Measurements from ENCODE around the gene ABO. TPM values are rescaled to one million over a fixed set of nuclear protein-coding genes. Genes with fewer than 3 reads are reported as not detected.
"Not testable (repeated sequence)": the region's sequence is repeated elsewhere in the genome, so short reads cannot be mapped to it uniquely, and the experiment has no call there.

ABO gene
- polyA plus RNA-seq, 3 donors from 2014 or later, result 0.03 TPM; not detected in 2

- Mint-ChIP-seq H3K4me1 (peaks cover 0 to 5% of the 10 kb centered on the region in 2 donors), H3K27me3 (ENCODE audit: low read depth in 3 of 3) (peaks cover 0 to 3% (median 0%) of the 10 kb centered on the region in 3 donors), H3K4me3 (no peak overlapping the region), H3K36me3 (no peaks in the 10 kb centered on the region), H3K27ac (no peak overlapping the region), H3K9me3 (no peaks in the 10 kb centered on the region)
- no peak for DNase-seq
These were observed 20.5 kb downstream of the ABO start for GRCh38 chr9:133254471-133254870.

GRCh38 chr9:133253268-133253667 is 21.7 kb downstream of the ABO start:
- Mint-ChIP-seq H3K27ac (no peak overlapping the region), H3K4me1 (peaks cover 0 to 5% of the 10 kb centered on the region in 2 donors), H3K4me3 (no peak overlapping the region), H3K36me3 (no peaks in the 10 kb centered on the region), H3K9me3 (no peaks in the 10 kb centered on the region), H3K27me3 (ENCODE audit: low read depth in 3 of 3) (peaks cover 0 to 3% (median 2%) of the 10 kb centered on the region in 3 donors)
- no peak for DNase-seq

DNA sequence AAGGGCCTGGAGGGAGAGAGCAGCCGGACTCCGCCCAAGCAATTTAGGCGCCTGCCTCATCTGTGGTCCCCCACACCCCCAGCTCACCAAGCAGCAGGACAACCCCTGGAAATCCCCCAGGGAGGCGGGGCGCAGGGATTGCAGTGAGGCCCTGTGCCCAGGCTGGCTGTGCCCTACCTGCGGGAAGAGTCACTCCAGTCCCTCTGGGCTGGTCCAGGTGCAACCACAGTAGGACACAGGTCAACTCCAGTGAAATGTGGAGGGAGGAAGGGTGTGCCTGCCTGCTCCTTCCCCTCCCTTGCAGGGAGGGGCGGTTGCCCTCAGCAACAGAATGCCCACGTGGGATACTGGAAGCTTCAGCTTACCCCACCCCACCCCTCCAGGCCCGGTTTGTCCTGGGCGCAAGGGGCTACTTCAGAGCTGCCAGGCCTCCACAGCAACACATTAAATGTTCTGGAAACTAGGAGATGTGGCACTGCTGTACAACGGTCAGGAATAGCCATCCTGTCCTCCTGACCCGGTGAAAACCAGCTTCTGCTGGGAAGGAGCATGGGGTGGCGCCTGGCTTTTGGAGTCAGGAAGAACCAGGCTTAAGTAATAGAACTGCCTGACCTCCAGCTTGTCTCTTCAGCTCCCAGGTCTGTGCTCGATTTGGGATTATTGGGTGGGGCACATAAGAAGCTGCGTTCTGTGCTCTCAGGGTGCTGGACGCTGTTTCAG is 22.5 kb downstream of the ABO start:
- no peaks in the 10 kb centered on the region for H3K9me3 Mint-ChIP-seq
- H3K27me3 Mint-ChIP-seq (ENCODE audit: low read depth in 3 of 3), result peaks cover 0 to 7% (median 2%) of the 10 kb centered on the region in 3 donors
- peaks cover 0 to 5% of the 10 kb centered on the region in 2 donors for H3K4me1 Mint-ChIP-seq
- DNase-seq, result no peak
- no peak overlapping the region for H3K27ac Mint-ChIP-seq
- H3K4me3 Mint-ChIP-seq, result no peak overlapping the region
- no peaks in the 10 kb centered on the region for H3K36me3 Mint-ChIP-seq

DNA sequence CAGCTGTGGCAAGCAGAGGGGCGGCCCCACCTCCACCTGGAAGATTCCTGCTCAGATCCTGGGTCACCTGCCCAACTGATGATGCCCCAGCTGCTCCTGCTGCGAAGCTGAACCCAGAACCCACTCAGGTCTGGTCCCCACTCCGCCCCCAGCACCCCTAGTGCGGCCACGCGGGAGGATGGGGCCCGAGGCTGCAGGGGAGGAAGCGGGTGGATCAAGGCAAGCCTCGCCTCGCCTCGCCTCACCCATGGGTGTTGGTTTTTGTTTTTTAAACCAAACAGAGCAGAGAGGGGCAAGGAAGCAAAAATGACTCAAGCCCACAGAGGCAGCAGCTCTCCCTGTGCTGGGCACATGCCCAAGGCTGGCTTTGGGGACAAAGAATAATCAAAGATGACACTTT is 23.2 kb downstream of the ABO start:
- no peak overlapping the region for H3K27ac Mint-ChIP-seq
- no peaks in the 10 kb centered on the region for H3K36me3 Mint-ChIP-seq
- DNase-seq, result no peak
- no peaks in the 10 kb centered on the region for H3K9me3 Mint-ChIP-seq
- peaks cover 0 to 3% of the 10 kb centered on the region in 2 donors for H3K4me1 Mint-ChIP-seq
- peaks cover 0 to 7% (median 2%) of the 10 kb centered on the region in 3 donors for H3K27me3 Mint-ChIP-seq (ENCODE audit: low read depth in 3 of 3)
- no peak overlapping the region for H3K4me3 Mint-ChIP-seq

- not testable (repeated sequence) for H3K27ac Mint-ChIP-seq; H3K36me3 Mint-ChIP-seq; DNase-seq; H3K9me3 Mint-ChIP-seq; H3K27me3 Mint-ChIP-seq (ENCODE audit: low read depth in 3 of 3); H3K4me1 Mint-ChIP-seq; H3K4me3 Mint-ChIP-seq
These were observed 23.8 kb downstream of the ABO start for GRCh38 chr9:133251221-133251620.

GRCh38 chr9:133250741-133251170 is 24.2 kb downstream of the ABO start:
- H3K9me3 Mint-ChIP-seq, result no peaks in the 10 kb centered on the region
- H3K27me3 Mint-ChIP-seq (ENCODE audit: low read depth in 3 of 3), result peaks cover 2 to 7% (median 3%) of the 10 kb centered on the region in 3 donors
- DNase-seq, result no peak
- no peak overlapping the region for H3K4me3 Mint-ChIP-seq
- no peak overlapping the region for H3K27ac Mint-ChIP-seq
- no peaks in the 10 kb centered on the region for H3K4me1 Mint-ChIP-seq
- H3K36me3 Mint-ChIP-seq, result no peaks in the 10 kb centered on the region

GRCh38 chr9:133249337-133249736 is 25.7 kb downstream of the ABO start:
- H3K27ac Mint-ChIP-seq, result no peak overlapping the region
- DNase-seq, result no peak
- no peaks in the 10 kb centered on the region for H3K4me1 Mint-ChIP-seq
- H3K4me3 Mint-ChIP-seq, result no peak overlapping the region
- H3K36me3 Mint-ChIP-seq, result no peaks in the 10 kb centered on the region
- peaks cover 2 to 12% (median 3%) of the 10 kb centered on the region in 3 donors for H3K27me3 Mint-ChIP-seq (ENCODE audit: low read depth in 3 of 3)
- no peaks in the 10 kb centered on the region for H3K9me3 Mint-ChIP-seq

DNA sequence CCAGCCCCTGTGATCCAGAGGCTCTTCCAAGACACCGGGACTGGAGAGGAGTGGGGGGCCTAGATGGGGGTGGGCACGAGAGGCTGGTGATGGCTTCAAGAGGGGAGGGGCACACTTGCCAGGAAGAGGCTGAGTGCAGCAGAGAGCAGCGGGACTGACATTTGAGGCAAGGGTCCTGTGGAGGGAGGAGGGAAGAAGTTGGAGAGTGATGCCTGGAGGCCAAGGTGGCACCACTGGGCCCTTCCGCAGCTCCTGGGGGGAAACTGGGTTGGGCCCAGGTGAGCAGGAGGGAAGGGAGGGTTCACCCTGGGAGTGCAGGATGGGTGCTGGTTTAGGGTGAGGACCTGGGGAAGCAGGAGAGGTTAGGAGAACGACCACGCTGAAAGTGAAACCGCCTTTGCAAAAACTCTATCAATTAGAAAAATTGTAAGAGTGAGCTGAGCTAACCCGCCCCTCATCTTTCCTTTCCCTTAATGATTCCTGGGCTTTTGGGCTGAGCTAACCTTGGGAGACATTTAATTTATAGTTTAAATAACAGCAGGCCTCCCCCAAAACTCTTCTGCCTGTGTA is 26.2 kb downstream of the ABO start:
- no peaks in the 10 kb centered on the region for H3K9me3 Mint-ChIP-seq
- no peak overlapping the region for H3K27ac Mint-ChIP-seq
- H3K4me3 Mint-ChIP-seq, result no peak overlapping the region
- H3K36me3 Mint-ChIP-seq, result no peaks in the 10 kb centered on the region
- no peak for DNase-seq
- peaks cover 2 to 14% (median 3%) of the 10 kb centered on the region in 3 donors for H3K27me3 Mint-ChIP-seq (ENCODE audit: low read depth in 3 of 3)
- H3K4me1 Mint-ChIP-seq, result no peaks in the 10 kb centered on the region

DNA sequence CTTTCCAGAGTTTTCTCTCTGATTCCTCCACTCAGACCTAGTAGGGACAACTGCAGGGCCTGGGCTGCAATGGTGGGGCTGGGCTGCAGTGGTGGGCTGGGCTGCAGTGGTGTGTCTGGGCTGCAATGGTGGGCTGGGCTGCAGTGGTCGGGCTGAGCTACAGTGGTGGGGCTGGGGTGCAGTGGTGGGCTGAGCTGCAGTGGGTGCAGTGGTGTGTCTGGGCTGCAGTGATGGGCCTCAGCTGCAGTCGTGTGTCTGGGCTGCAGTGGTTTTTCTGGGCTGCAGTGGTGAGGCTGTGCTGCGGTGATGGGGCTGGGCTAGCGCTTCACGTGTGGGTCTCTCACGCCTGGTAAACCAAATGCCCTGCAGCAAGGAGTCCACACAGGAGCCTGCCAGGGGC is 27.4 kb downstream of the ABO start:
- DNase-seq, result no peak
- Mint-ChIP-seq H3K27me3 (ENCODE audit: low read depth in 3 of 3) (peaks cover 2 to 19% (median 3%) of the 10 kb centered on the region in 3 donors), H3K4me1 (no peaks in the 10 kb centered on the region), H3K36me3 (no peaks in the 10 kb centered on the region), H3K27ac (no peak overlapping the region), H3K4me3 (no peak overlapping the region), H3K9me3 (no peaks in the 10 kb centered on the region)

GRCh38 chr9:133246991-133247390 is 28.0 kb downstream of the ABO start:
- H3K27ac Mint-ChIP-seq, result no peak overlapping the region
- no peak for DNase-seq
- H3K36me3 Mint-ChIP-seq, result no peaks in the 10 kb centered on the region
- H3K9me3 Mint-ChIP-seq, result no peaks in the 10 kb centered on the region
- no peak overlapping the region for H3K4me3 Mint-ChIP-seq
- H3K4me1 Mint-ChIP-seq, result no peaks in the 10 kb centered on the region
- H3K27me3 Mint-ChIP-seq (ENCODE audit: low read depth in 3 of 3), result peaks cover 2 to 19% (median 3%) of the 10 kb centered on the region in 3 donors

- DNase-seq, result no peak
- Mint-ChIP-seq H3K27ac (no peak overlapping the region), H3K4me1 (no peaks in the 10 kb centered on the region), H3K4me3 (no peak overlapping the region), H3K36me3 (no peaks in the 10 kb centered on the region), H3K27me3 (ENCODE audit: low read depth in 3 of 3) (peaks cover 2 to 19% (median 3%) of the 10 kb centered on the region in 3 donors), H3K9me3 (no peaks in the 10 kb centered on the region)
These were observed 28.4 kb downstream of the ABO start for GRCh38 chr9:133246562-133246961.

- H3K27me3 Mint-ChIP-seq (ENCODE audit: low read depth in 3 of 3), result peaks cover 2 to 29% (median 3%) of the 10 kb centered on the region in 3 donors
- no peaks in the 10 kb centered on the region for H3K36me3 Mint-ChIP-seq
- no peak overlapping the region for H3K4me3 Mint-ChIP-seq
- no peaks in the 10 kb centered on the region for H3K9me3 Mint-ChIP-seq
- DNase-seq, result no peak
- H3K27ac Mint-ChIP-seq, result no peak overlapping the region
- peaks cover 0 to 10% of the 10 kb centered on the region in 2 donors for H3K4me1 Mint-ChIP-seq
These were observed 32.0 kb downstream of the ABO start for GRCh38 chr9:133242991-133243390.

- Mint-ChIP-seq H3K4me1 (peaks cover 6 to 12% of the 10 kb centered on the region in 2 donors), H3K36me3 (no peaks in the 10 kb centered on the region), H3K9me3 (no peaks in the 10 kb centered on the region), H3K27ac (no peak overlapping the region), H3K4me3 (no peak overlapping the region), H3K27me3 (ENCODE audit: low read depth in 3 of 3) (peaks cover 3 to 29% (median 4%) of the 10 kb centered on the region in 3 donors)
- no peak for DNase-seq
These were observed 32.8 kb downstream of the ABO start for GRCh38 chr9:133242241-133242640.

DNA sequence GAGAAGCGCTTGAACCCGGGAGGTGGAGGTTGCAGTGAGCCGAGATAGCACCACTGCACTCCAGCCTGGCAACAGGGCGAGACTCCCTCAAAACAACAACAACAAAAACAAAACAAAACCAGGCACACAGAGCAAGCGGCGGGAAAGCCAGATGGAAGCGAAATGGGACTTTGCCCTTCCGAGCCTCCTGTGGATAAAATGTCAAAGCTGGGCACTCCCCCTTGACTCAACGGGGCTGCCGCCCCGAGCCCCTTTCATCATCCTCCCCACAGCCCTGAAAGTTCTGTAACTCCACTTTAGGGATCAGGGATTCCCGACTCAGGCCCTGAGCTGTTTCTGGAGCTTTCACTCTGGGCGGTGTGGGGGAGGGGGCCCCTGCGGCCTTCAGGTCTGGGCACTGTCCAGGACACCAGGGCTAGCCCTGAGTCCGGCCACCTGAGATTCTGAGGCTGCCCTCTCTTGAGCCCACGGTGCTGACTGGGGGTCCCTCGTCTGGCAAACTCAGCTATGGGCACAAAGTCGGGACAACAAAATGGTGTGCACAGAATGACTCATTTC is 35.4 kb downstream of the ABO start:
- H3K27ac Mint-ChIP-seq, result no peak overlapping the region
- peaks cover 7 to 12% of the 10 kb centered on the region in 2 donors for H3K4me1 Mint-ChIP-seq
- no peaks in the 10 kb centered on the region for H3K9me3 Mint-ChIP-seq
- H3K36me3 Mint-ChIP-seq, result no peaks in the 10 kb centered on the region
- DNase-seq, result no peak
- H3K27me3 Mint-ChIP-seq (ENCODE audit: low read depth in 3 of 3), result peaks cover 0 to 26% (median 4%) of the 10 kb centered on the region in 3 donors
- peak overlapping the region in 1 of 5 donors; percentile 12 for H3K4me3 Mint-ChIP-seq
